Endothelial cell of umbilical vein (primary cell): ENCODE results near the gene FKBP2.

Experiments
- EZH2 ChIP-seq: IDR thresholded peaks from 2 replicates; pipeline ENCODE4 v1.6.1; 2012; ENCODE audit warnings: borderline replicate concordance, low read depth, mild to moderate bottlenecking, moderate library complexity, low read length, inconsistent platforms; ENCODE audit not compliant: severe bottlenecking
- GATA2 ChIP-seq: IDR thresholded peaks from 2 replicates; pipeline ENCODE4 v1.7.0; 2011; ENCODE audit warnings: low read depth, mild to moderate bottlenecking, moderate library complexity, mixed read lengths, low read length; ENCODE audit not compliant: insufficient read length, insufficient read depth
- MYC ChIP-seq: IDR thresholded peaks from one replicate; pipeline ENCODE4 v1.6.1; 2011; ENCODE audit warnings: mild to moderate bottlenecking, low read depth, low read length
- POLR2A ChIP-seq: IDR thresholded peaks from 2 replicates; pipeline ENCODE4 v1.6.1; 2012; ENCODE audit warnings: low read depth, mild to moderate bottlenecking, control low read depth, low read length
- TF ChIP-seq, protein P1 (sequence below), 2 donors: IDR thresholded peaks; 1 replicate in 1 of 2; 2 replicates in 1 of 2; pipeline ENCODE4 v1.5.1; 2011; ENCODE audit warnings: low read length in 2 of 2, mild to moderate bottlenecking in 2 of 2, moderate library complexity in 2 of 2, control low read depth in 1 of 2, inconsistent platforms in 1 of 2, low read depth in 1 of 2; ENCODE audit not compliant: insufficient read depth in 1 of 2; ENCODE audit errors: extremely low read depth in 1 of 2
- TF ChIP-seq, protein P2 (sequence below): IDR thresholded peaks from 2 replicates; pipeline ENCODE4 v1.6.1; 2011; ENCODE audit not compliant: insufficient read depth, insufficient read length

DNA sequence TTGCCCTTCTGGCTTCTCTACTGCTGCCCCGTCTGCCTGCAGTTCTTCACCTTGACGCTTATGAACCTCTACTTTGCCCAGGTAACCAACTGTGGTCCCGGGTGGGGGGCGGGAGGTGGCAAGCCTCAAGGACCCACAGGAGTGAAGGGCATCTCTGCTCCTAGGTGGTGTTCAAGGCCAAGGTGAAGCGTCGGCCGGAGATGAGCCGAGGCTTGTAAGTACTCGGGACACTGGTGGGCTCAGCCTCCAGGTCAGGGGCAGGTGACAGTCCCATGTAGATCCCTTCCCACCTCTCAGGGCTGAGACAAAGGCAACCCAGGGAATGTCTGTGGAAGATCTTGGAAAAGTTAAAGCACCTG lies 45.9 kb downstream of the FKBP2 start:
- TF ChIP-seq, protein P1, sequence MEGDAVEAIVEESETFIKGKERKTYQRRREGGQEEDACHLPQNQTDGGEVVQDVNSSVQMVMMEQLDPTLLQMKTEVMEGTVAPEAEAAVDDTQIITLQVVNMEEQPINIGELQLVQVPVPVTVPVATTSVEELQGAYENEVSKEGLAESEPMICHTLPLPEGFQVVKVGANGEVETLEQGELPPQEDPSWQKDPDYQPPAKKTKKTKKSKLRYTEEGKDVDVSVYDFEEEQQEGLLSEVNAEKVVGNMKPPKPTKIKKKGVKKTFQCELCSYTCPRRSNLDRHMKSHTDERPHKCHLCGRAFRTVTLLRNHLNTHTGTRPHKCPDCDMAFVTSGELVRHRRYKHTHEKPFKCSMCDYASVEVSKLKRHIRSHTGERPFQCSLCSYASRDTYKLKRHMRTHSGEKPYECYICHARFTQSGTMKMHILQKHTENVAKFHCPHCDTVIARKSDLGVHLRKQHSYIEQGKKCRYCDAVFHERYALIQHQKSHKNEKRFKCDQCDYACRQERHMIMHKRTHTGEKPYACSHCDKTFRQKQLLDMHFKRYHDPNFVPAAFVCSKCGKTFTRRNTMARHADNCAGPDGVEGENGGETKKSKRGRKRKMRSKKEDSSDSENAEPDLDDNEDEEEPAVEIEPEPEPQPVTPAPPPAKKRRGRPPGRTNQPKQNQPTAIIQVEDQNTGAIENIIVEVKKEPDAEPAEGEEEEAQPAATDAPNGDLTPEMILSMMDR (IDR thresholded peaks at IDR 0.05; ENCODE audit: extremely low read depth in 1 of 2, insufficient read depth in 1 of 2, low read depth in 1 of 2, low read length in 2 of 2): no peak
- TF ChIP-seq EZH2 (no peak), POLR2A (no peak), MYC (no peak), GATA2 (no peak)
- TF ChIP-seq, protein P2, sequence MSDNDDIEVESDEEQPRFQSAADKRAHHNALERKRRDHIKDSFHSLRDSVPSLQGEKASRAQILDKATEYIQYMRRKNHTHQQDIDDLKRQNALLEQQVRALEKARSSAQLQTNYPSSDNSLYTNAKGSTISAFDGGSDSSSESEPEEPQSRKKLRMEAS: no peak
